Measurements from ENCODE around the gene MAST3. TPM values are rescaled to one million over a fixed set of nuclear protein-coding genes. Genes with fewer than 3 reads are reported as not detected.
A peak's percentile ranks its signal among the peaks of the same experiment; 100 is the strongest.

MAST3 gene
- total RNA-seq, 4 donors from 2014 or later: 0.66 to 2.8 (median 1.6) TPM

- DNase-seq (no peak), ATAC-seq (no peak)
- Histone ChIP-seq H3K4me3 (peak overlapping the region in 2 of 4 donors; percentile 15 to 44), H3K27ac (peak overlapping the region in 2 of 4 donors; percentile 38 to 76), H3K36me3 (peaks cover 0 to 44% of the 10 kb centered on the region in 2 donors), H3K27me3 (no peaks in the 10 kb centered on the region), H3K9me3 (no peaks in the 10 kb centered on the region), H3K4me1 (peaks cover 12 to 32% of the 10 kb centered on the region in 2 donors)
- peak in 2 of 5 experiments; percentile 4 to 18 for TF ChIP-seq CTCF (IDR thresholded peaks at IDR 0.05 in 4 of 5, conservative IDR thresholded peaks at IDR 0.05 in 1 of 5)
- no peak for TF ChIP-seq POLR2A (IDR thresholded peaks at IDR 0.05)
- in situ Hi-C loops (cut with MboI; ENCODE audit: low sequenced_read_pairs in 4 of 4): loop anchor here in 3 of 4 donors (10.0 kb wide), 1 partner anchor 47 kb away; no protein-coding TSS in a partner anchor
- intact Hi-C loops (cut with DNase I; ENCODE audit: low total_unique reads): loop anchor here (2.0 kb wide), 3 partner anchors 31 to 91 kb away; partner anchors contain the start of gene MPV17L2
Measured at GRCh38 chr19:18161636-18162002, 64.0 kb downstream of the MAST3 start.

- no peak overlapping the region for H3K27ac ChIP-seq
- no peak overlapping the region for H3K4me3 ChIP-seq
- TF ChIP-seq POLR2A (IDR thresholded peaks at IDR 0.05) (no peak), CTCF (IDR thresholded peaks at IDR 0.05 in 4 of 5, conservative IDR thresholded peaks at IDR 0.05 in 1 of 5) (no peak)
- in situ Hi-C loops (cut with MboI; ENCODE audit: low sequenced_read_pairs in 4 of 4) (loop anchor here in 3 of 4 donors (10.0 kb wide), 1 partner anchor 49 kb away; no protein-coding TSS in a partner anchor), intact Hi-C loops (cut with DNase I; ENCODE audit: low total_unique reads) (no loop called here)
- ATAC-seq (no peak), DNase-seq (no peak)
- H3K4me1 ChIP-seq: peaks cover 3 to 17% of the 10 kb centered on the region in 2 donors
- H3K27me3 ChIP-seq: no peaks in the 10 kb centered on the region
- H3K9me3 ChIP-seq: no peaks in the 10 kb centered on the region
- peaks cover 0 to 66% of the 10 kb centered on the region in 2 donors for H3K36me3 ChIP-seq
Measured at GRCh38 chr19:18164072-18164471, 66.5 kb downstream of the MAST3 start.

- TF ChIP-seq CTCF (IDR thresholded peaks at IDR 0.05 in 4 of 5, conservative IDR thresholded peaks at IDR 0.05 in 1 of 5) (no peak), POLR2A (IDR thresholded peaks at IDR 0.05) (no peak)
- Histone ChIP-seq H3K4me3 (no peak overlapping the region), H3K9me3 (no peaks in the 10 kb centered on the region), H3K27ac (no peak overlapping the region), H3K4me1 (peaks cover 0 to 5% of the 10 kb centered on the region in 2 donors), H3K36me3 (peaks cover 0 to 73% of the 10 kb centered on the region in 2 donors), H3K27me3 (no peaks in the 10 kb centered on the region)
- DNase-seq (no peak), ATAC-seq (no peak)
- in situ Hi-C loops (cut with MboI; ENCODE audit: low sequenced_read_pairs in 4 of 4) (loop anchor here in 3 of 4 donors (10.0 kb wide), 1 partner anchor 51 kb away; no protein-coding TSS in a partner anchor), intact Hi-C loops (cut with DNase I; ENCODE audit: low total_unique reads) (no loop called here)
Measured at GRCh38 chr19:18165794-18166544, 68.4 kb downstream of the MAST3 start.

GRCh38 chr19:18167011-18167410, 69.4 kb downstream of the MAST3 start:
- Histone ChIP-seq H3K4me3 (no peak overlapping the region), H3K36me3 (peaks cover 0 to 72% of the 10 kb centered on the region in 2 donors), H3K27me3 (no peaks in the 10 kb centered on the region), H3K27ac (no peak overlapping the region), H3K4me1 (no peaks in the 10 kb centered on the region), H3K9me3 (no peaks in the 10 kb centered on the region)
- ATAC-seq (no peak), DNase-seq (no peak)
- in situ Hi-C loops (cut with MboI; ENCODE audit: low sequenced_read_pairs in 4 of 4) (loop anchor here in 3 of 4 donors (10.0 kb wide), 1 partner anchor 52 kb away; no protein-coding TSS in a partner anchor), intact Hi-C loops (cut with DNase I; ENCODE audit: low total_unique reads) (no loop called here)
- no peak for TF ChIP-seq POLR2A (IDR thresholded peaks at IDR 0.05)
- TF ChIP-seq CTCF (IDR thresholded peaks at IDR 0.05 in 4 of 5, conservative IDR thresholded peaks at IDR 0.05 in 1 of 5): no peak
